NB4 (cell line): Measurements from ENCODE around the gene MRTFA.

Experiments used
- MYC ChIP-seq: IDR thresholded peaks from 2 replicates; pipeline ENCODE4 v1.6.1; 2011; ENCODE audit warnings: low read depth, low read length
- POLR2A ChIP-seq: IDR thresholded peaks from 2 replicates; pipeline ENCODE4 v1.6.1; 2011; ENCODE audit warnings: mild to moderate bottlenecking; ENCODE audit not compliant: insufficient read length; ENCODE audit errors: extremely low read depth
- TF ChIP-seq, protein P1 (sequence below): IDR thresholded peaks from one replicate; pipeline ENCODE4 v1.5.1; 2012; ENCODE audit warnings: low read depth, low read length

DNA sequence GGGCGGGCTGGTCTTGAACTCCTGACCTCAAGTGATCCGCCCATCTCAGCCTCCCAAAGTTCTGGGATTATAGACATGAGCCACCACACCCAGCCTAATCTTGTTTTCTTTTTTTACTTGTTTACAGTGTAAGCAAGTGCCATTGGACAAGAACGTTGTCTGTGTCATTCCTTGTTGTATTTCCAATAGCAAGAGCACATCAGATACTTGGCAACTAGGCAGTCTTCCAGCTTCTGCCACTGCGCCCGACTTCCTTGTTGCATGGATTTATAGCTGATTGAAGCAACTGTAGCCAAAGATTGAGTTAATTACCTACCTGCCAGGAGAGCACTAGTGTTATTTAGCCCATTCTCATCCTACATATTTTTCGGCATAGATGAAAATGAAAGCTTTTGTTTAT, 269.2 kb downstream of the MRTFA start:
- TF ChIP-seq, protein P1, sequence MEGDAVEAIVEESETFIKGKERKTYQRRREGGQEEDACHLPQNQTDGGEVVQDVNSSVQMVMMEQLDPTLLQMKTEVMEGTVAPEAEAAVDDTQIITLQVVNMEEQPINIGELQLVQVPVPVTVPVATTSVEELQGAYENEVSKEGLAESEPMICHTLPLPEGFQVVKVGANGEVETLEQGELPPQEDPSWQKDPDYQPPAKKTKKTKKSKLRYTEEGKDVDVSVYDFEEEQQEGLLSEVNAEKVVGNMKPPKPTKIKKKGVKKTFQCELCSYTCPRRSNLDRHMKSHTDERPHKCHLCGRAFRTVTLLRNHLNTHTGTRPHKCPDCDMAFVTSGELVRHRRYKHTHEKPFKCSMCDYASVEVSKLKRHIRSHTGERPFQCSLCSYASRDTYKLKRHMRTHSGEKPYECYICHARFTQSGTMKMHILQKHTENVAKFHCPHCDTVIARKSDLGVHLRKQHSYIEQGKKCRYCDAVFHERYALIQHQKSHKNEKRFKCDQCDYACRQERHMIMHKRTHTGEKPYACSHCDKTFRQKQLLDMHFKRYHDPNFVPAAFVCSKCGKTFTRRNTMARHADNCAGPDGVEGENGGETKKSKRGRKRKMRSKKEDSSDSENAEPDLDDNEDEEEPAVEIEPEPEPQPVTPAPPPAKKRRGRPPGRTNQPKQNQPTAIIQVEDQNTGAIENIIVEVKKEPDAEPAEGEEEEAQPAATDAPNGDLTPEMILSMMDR: no peak
- TF ChIP-seq MYC (no peak), POLR2A (no peak)
